KG1 (cell line): ENCODE results near the gene KLHL8.
"Not testable (repeated sequence)": the region's sequence is repeated elsewhere in the genome, so short reads cannot be mapped to it uniquely, and the experiment has no call there.

Source experiments
- DNase-seq: peaks from one replicate; lab custom pipeline; 2025; lab: John Stamatoyannopoulos, UW

Gene KLHL8

GRCh38 chr4:87179751-87180150 lies 40.7 kb downstream of the KLHL8 start:
- no peak for DNase-seq

DNA sequence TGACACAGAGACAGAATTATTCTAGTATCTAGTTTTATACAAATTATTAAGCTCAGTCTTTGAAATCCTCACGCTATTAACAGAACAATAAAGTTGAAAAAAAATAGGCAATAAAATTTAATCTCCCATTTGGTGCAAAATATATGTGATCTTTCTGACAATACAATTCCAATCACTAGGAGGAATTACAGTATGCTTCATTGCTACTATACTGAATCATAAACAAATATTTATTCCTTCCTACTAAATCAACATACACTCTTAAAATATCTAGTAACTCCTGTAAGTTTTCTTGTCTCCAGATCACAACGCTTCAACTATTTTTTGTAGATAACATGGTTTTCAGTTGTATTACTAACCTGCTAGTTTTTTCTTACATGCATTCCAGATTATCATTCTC lies 45.7 kb downstream of the KLHL8 start:
- DNase-seq, result no peak

- no peak for DNase-seq
Measured at GRCh38 chr4:87171944-87172343, 48.5 kb downstream of the KLHL8 start.

DNA sequence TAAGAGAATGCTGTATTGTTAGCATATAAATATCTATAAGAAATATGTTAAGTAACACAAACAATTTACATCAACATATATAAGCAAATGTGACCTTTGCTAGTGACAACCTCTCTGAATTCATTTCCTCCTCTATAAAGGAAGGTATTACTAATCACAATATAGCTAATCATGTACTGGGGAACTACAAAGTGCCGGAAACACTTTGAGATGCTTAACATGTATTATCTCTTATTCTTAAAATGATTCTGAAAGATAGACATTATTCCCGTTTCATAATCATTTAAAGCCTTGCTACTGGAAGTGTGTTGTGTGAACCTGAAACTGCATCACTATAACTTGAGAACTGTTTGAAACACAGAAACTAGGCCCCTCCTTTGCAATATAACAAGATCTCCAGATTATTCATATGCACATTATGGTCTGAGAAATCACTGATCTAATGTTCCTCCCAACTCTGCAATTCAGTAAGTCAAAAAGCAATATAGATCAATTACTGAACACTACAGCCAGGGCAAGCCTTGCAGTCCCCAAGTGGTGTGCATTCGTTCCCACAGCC lies 54.0 kb downstream of the KLHL8 start:
- no peak for DNase-seq

GRCh38 chr4:87165892-87166291 lies 54.5 kb downstream of the KLHL8 start:
- DNase-seq, result no peak

DNA sequence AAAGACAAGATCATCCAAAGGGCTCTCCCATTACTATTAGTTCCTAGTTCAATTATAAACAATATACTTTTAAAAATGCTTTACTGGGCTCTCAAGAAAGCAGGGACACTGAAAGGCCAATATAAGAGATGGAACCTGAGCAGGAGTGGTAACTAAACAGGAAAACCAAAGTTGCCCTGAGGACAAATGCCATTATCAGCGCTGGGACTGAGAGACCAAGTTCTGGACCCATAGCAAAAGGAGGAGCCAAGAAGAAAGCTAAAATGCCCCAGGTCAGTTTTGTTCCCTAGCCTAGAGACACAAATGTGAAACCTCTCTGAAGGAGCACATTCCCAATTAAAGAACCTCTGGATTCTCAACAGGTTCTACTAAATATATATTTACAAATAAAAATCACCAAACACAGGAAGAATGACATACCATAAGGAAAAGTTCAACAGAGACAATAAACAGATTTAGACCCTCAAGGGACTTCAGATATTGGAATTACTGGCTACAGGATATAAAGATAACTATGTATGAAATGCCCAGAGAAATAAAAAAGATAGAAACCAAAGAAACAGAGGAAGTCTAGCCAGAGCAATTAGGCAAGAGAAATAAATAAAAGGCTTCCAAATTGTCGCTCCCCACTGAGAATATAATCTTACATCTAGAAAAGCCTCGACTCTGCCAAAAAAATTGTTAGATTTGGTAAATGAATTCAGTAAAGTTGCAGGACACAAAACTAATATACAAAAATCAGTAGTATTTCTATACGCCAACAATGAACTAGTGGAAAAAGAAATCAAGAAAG lies 67.1 kb downstream of the KLHL8 start:
- DNase-seq, result no peak

- no peak for DNase-seq
Measured at GRCh38 chr4:87152310-87153041, 67.9 kb downstream of the KLHL8 start.

GRCh38 chr4:87151730-87152129 lies 68.7 kb downstream of the KLHL8 start:
- no peak for DNase-seq

DNA sequence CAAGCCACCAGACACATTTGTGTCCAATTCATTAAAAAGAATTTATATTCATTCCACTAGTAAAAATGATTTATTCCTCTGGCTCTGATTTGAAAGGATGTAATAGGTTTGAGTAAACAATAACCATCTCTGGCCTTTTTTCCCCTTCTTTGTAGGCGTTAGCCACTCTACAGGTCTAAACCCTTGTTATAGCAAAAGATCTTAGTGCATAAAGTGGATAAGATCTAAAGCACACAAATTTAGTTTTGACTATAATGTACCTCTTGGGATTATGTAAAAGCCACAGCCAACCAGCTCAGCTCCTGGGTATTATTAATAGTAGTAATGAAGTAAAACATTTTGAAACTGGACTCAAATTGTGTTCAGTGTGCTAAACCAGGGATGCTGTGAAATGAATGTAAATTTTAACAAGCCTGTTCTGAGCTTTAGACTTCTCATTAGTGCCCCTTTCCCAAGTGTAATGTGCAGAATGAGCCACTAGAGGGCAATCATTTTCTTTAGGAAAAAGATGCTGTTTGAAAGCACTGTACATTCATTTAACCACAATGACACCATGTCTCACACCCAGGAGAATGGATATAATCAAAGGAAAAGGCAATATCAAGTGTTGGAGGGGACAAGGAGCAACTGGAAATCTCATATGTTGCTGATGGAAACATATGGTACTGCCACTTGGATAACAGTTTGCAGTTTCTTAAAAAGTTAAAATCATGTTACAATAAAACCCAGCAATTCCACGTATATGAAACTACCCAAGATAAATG lies 69.7 kb downstream of the KLHL8 start:
- DNase-seq, result peak; percentile 44

DNA sequence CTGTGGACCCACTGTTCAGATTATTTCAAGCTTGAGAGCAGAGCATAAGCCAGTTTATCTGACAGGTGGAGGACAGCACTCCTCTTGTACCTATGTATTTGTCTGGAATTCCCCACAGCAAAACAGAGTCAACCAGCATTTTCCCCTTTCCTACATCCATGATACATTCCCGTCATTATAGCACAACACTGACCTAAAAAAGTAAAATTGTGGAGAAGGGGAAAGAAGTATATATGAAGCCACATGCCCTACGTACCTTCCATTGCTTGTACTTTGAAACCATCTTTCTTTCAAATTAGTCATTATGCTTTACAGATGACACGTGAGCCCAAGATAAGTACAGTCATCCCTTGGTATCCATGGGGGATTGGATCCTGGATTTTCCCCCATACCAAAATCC lies 73.3 kb downstream of the KLHL8 start:
- DNase-seq, result no peak

GRCh38 chr4:87145934-87146333 lies 74.5 kb downstream of the KLHL8 start:
- DNase-seq, result not testable (repeated sequence)

- DNase-seq, result no peak
Measured at GRCh38 chr4:87144356-87144755, 76.1 kb downstream of the KLHL8 start.

- DNase-seq, result no peak
Measured at GRCh38 chr4:87141428-87141827, 79.0 kb downstream of the KLHL8 start.

GRCh38 chr4:87134122-87134521 lies 86.3 kb downstream of the KLHL8 start:
- no peak for DNase-seq

DNA sequence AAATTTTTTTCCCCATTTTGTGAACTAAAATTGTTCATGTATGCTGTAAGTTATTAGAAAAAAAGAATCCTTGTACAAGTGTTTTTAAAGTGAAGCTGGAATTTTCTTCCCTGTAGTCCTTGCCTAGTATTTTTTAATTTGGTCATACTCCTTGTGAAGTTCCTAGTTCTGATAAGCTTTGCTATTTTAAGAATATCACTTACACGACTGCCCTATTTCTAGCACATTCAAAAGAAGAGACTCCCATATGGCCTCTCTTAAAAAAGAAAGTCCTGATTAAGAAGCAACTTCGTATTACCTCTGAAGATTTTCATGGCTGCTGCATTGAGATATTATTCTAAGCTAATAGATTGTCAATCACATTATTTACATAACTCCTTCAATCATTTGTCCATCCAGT lies 87.2 kb downstream of the KLHL8 start:
- DNase-seq, result no peak

DNA sequence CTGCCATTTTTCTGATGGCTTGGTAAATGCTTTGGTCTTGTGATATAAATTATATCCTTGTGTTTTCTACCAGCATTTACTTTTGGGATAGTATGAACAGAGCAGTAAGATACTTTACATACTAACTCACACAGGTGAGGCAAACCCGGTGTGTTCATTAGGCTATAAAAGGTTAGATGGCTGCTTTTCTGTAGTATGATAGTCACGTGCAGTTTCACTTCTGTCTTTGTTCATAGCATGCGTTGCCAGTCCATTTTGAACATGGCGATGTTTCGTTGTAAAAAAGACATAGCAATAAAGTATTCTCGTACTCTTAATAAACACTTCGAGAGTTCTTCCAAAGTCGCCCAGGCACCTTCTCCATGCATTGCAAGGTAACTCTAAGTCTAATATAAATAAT lies 88.4 kb downstream of the KLHL8 start:
- no peak for DNase-seq

DNA sequence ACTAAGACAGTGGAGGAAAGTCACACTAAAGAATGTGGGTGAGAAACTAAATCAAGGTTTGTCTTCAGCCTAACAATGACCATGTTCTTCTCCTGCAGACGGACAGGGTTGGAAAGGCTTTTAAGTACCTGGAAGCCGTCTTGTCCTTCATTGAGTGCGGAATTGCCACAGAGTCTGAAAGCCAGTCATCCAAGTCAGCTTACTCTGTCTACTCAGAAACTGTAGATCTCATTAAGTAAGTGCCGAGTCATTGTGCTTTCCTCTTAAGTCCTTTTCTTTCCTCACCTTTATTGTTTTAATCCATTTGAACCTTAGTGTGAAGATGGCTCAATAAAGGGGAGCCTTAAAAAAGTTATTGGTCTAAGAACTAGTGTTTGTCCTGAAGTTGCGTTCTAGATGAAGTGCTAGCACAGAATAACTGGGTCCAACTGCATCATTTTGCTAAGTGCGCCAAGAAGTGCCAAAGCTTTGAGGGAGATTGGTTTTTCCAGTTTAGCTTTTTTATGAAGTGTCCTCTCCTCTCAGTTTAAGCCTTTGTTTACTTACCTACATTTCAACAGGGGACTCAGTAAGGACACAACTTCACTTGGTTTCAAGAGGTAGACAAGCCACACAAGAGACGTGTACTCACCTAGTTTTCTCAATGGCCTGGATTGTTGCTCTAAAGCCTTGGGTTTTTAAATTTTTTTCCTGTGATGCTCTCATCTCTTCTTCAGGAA lies 89.3 kb downstream of the KLHL8 start:
- no peak for DNase-seq

DNA sequence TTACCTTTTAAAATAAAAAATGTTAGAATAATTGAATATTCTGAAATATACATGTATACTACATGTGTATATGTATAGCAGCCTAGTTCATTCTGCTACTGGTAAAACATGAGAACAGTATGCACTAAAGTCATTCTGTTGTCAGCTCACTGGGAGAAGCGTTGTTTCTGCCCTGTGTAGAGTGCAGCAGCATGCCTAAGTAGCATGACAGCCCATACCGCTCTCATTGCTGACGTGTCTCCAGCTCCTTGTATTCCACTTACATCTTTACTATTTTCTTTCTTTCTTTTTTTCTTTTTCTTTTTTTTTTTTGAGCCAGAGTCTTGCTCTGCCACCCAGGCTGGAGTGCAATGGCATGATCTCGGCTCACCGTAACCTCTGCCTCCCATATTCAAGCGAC lies 90.7 kb downstream of the KLHL8 start:
- DNase-seq, result no peak

- DNase-seq, result no peak
Measured at GRCh38 chr4:87128006-87128705, 92.3 kb downstream of the KLHL8 start.

DNA sequence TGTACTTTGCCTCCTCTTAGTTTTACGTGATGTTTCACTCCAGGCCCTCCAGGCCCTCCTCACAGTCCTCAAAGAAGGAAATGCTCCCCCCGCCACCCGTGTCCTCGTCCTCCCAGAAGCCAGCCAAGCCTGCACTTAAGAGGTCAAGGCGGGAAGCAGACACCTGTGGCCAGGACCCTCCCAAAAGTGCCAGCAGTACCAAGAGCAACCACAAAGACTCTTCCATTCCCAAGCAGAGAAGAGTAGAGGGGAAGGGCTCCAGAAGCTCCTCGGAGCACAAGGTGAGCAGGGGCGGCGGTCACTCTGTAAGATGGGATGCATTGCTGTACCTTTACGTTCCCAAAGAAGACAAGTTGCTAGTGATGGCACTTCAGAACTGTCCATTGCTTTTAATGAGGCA lies 94.4 kb downstream of the KLHL8 start:
- no peak for DNase-seq

GRCh38 chr4:87122252-87122651 lies 98.2 kb downstream of the KLHL8 start:
- no peak for DNase-seq
